Left ventricle myocardium inferior (tissue), 1 donor: Measurements from ENCODE around the gene CCSER1. TPM values are rescaled to one million over a fixed set of nuclear protein-coding genes. Genes with fewer than 3 reads are reported as not detected.

Source experiments
- DNase-seq: peaks from one replicate; pipeline ENCODE4 v3.0.0-alpha.2; 2020
- H3K27ac ChIP-seq: fragments of 200-600 bp; replicated peaks from 2 replicates; pipeline ENCODE4 v1.8.0; 2021
- H3K27me3 ChIP-seq: fragments of 200-600 bp; 2 replicates; pipeline ENCODE4 v1.8.0; 2021; ENCODE audit warnings: low read depth
- H3K36me3 ChIP-seq: fragments of 200-600 bp; 2 replicates; pipeline ENCODE4 v1.8.0; 2021
- H3K4me1 ChIP-seq: fragments of 200-600 bp; 2 replicates; pipeline ENCODE4 v1.8.0; 2021
- H3K4me3 ChIP-seq: fragments of 200-600 bp; 2 replicates; pipeline ENCODE4 v1.8.0; 2021; ENCODE audit warnings: mild to moderate bottlenecking, moderate library complexity
- H3K9me3 ChIP-seq: fragments of 200-600 bp; replicated peaks from 2 replicates; pipeline ENCODE4 v1.8.0; 2021
- CTCF ChIP-seq: fragments of 200-600 bp; IDR thresholded peaks from 2 replicates; pipeline ENCODE4 v1.8.0; 2021; ENCODE audit warnings: antibody characterized with exemption, mild to moderate bottlenecking, borderline replicate concordance
- intact Hi-C: fragments of 100-400 bp; cut with micrococcal nuclease; formaldehyde crosslinking; loops from one replicate; pipeline ENCODE4 v1.11.0; 2022
- total RNA-seq: library from RNA; stranded (reverse); fragmentation: NEBNext Ultra II Directional; extraction: Animal tissue kit (Norgen Biotek cat#: 25700); gene quantifications from one replicate; pipeline ENCODE4 v1.2.1, GENCODE V29; 2021
- donor health status: DM: no; HTN: yes; CAD: no; lungs with severe emphysema.

The CCSER1 gene
- total RNA-seq, 1 donor from 2014 or later: 13.2 TPM

GRCh38 chr4:90187148-90187884 lies 60.1 kb downstream of the CCSER1 start:
- intact Hi-C loops: no loop called here
- H3K27ac ChIP-seq: no peak overlapping the region
- DNase-seq: no peak
- H3K27me3 ChIP-seq: no peaks in the 10 kb centered on the region
- H3K4me1 ChIP-seq: peaks cover 64% of the 10 kb centered on the region
- no peak for TF ChIP-seq CTCF
- no peak overlapping the region for H3K4me3 ChIP-seq
- H3K36me3 ChIP-seq: no peaks in the 10 kb centered on the region
- no peaks in the 10 kb centered on the region for H3K9me3 ChIP-seq

GRCh38 chr4:90189178-90189577 lies 62.0 kb downstream of the CCSER1 start:
- Histone ChIP-seq H3K27ac (peak overlapping the region; percentile 45), H3K36me3 (no peaks in the 10 kb centered on the region), H3K4me3 (no peak overlapping the region), H3K27me3 (no peaks in the 10 kb centered on the region), H3K9me3 (no peaks in the 10 kb centered on the region), H3K4me1 (peaks cover 58% of the 10 kb centered on the region)
- no peak for TF ChIP-seq CTCF
- intact Hi-C loops: no loop called here
- DNase-seq: no peak

- Histone ChIP-seq H3K4me3 (no peak overlapping the region), H3K27ac (peak overlapping the region; percentile 6), H3K4me1 (peaks cover 53% of the 10 kb centered on the region), H3K27me3 (no peaks in the 10 kb centered on the region), H3K36me3 (no peaks in the 10 kb centered on the region), H3K9me3 (no peaks in the 10 kb centered on the region)
- DNase-seq: no peak
- intact Hi-C loops: no loop called here
- TF ChIP-seq CTCF: no peak
These were observed 62.8 kb downstream of the CCSER1 start for GRCh38 chr4:90189946-90190345.

DNA sequence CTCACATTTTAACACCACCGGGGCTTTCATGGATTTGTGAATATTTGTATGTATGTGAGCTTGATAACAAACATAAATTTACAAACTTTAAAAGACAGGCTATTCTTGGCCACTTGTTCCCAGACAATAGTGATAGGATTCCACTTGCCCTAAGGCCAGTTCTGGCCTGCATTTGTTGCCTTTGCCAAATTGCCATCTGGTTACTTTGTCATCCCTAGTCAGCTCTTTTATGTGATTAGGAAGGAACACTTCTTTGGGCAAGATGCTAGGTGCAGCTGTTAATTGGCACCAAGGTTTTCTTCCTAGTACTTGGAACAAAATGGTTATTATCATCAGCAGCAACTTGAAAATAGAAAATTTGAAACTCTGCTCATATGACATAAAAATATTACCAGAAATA lies 63.3 kb downstream of the CCSER1 start:
- no peaks in the 10 kb centered on the region for H3K27me3 ChIP-seq
- TF ChIP-seq CTCF: no peak
- no peak overlapping the region for H3K4me3 ChIP-seq
- no peaks in the 10 kb centered on the region for H3K36me3 ChIP-seq
- H3K4me1 ChIP-seq: peaks cover 50% of the 10 kb centered on the region
- no peak overlapping the region for H3K27ac ChIP-seq
- DNase-seq: no peak
- no peaks in the 10 kb centered on the region for H3K9me3 ChIP-seq
- intact Hi-C loops: no loop called here

GRCh38 chr4:90198086-90198847 lies 71.1 kb downstream of the CCSER1 start:
- no peak for TF ChIP-seq CTCF
- intact Hi-C loops: no loop called here
- H3K9me3 ChIP-seq: peaks cover under 1% of the 10 kb centered on the region
- DNase-seq: no peak
- H3K27ac ChIP-seq: no peak overlapping the region
- no peaks in the 10 kb centered on the region for H3K27me3 ChIP-seq
- no peak overlapping the region for H3K4me3 ChIP-seq
- H3K4me1 ChIP-seq: no peaks in the 10 kb centered on the region
- no peaks in the 10 kb centered on the region for H3K36me3 ChIP-seq
